Measurements from ENCODE around the gene HECA.

The HECA gene

GRCh38 chr6:139175389-139175948 lies 40.6 kb downstream of the HECA start:
- H3K4me3 ChIP-seq (ENCODE audit: low read depth in 1 of 2, low read length in 1 of 2): no peak overlapping the region
- H3K9me3 ChIP-seq: no peaks in the 10 kb centered on the region
- no peak for TF ChIP-seq CTCF (IDR thresholded peaks at IDR 0.05)
- H3K36me3 ChIP-seq: peaks cover 87% of the 10 kb centered on the region
- no peaks in the 10 kb centered on the region for H3K27me3 ChIP-seq
- H3K4me1 ChIP-seq (ENCODE audit: control insufficient read depth in 1 of 2, insufficient read depth in 1 of 2, low read depth in 1 of 2, low read length in 1 of 2): no peaks in the 10 kb centered on the region
- H3K27ac ChIP-seq: peak overlapping the region; percentile 54

GRCh38 chr6:139181236-139181635 lies 46.4 kb downstream of the HECA start:
- no peak overlapping the region for H3K27ac ChIP-seq
- H3K9me3 ChIP-seq: no peaks in the 10 kb centered on the region
- no peak for TF ChIP-seq CTCF (IDR thresholded peaks at IDR 0.05)
- H3K4me3 ChIP-seq (ENCODE audit: low read depth in 1 of 2, low read length in 1 of 2): no peak overlapping the region
- no peaks in the 10 kb centered on the region for H3K4me1 ChIP-seq (ENCODE audit: control insufficient read depth in 1 of 2, insufficient read depth in 1 of 2, low read depth in 1 of 2, low read length in 1 of 2)
- peaks cover 61% of the 10 kb centered on the region for H3K36me3 ChIP-seq
- no peaks in the 10 kb centered on the region for H3K27me3 ChIP-seq

- no peak overlapping the region for H3K4me3 ChIP-seq (ENCODE audit: low read depth in 1 of 2, low read length in 1 of 2)
- no peak overlapping the region for H3K27ac ChIP-seq
- peaks cover 33% of the 10 kb centered on the region for H3K36me3 ChIP-seq
- H3K27me3 ChIP-seq: no peaks in the 10 kb centered on the region
- no peaks in the 10 kb centered on the region for H3K9me3 ChIP-seq
- TF ChIP-seq CTCF (IDR thresholded peaks at IDR 0.05): no peak
- no peaks in the 10 kb centered on the region for H3K4me1 ChIP-seq (ENCODE audit: control insufficient read depth in 1 of 2, insufficient read depth in 1 of 2, low read depth in 1 of 2, low read length in 1 of 2)
Observed at GRCh38 chr6:139184047-139184446, 49.2 kb downstream of the HECA start.

- no peak for TF ChIP-seq CTCF (IDR thresholded peaks at IDR 0.05)
- Histone ChIP-seq H3K27me3 (no peaks in the 10 kb centered on the region), H3K27ac (no peak overlapping the region), H3K36me3 (peaks cover 28% of the 10 kb centered on the region), H3K4me1 (ENCODE audit: control insufficient read depth in 1 of 2, insufficient read depth in 1 of 2, low read depth in 1 of 2, low read length in 1 of 2) (no peaks in the 10 kb centered on the region), H3K9me3 (no peaks in the 10 kb centered on the region), H3K4me3 (ENCODE audit: low read depth in 1 of 2, low read length in 1 of 2) (no peak overlapping the region)
Observed at GRCh38 chr6:139184459-139184858, 49.6 kb downstream of the HECA start.

DNA sequence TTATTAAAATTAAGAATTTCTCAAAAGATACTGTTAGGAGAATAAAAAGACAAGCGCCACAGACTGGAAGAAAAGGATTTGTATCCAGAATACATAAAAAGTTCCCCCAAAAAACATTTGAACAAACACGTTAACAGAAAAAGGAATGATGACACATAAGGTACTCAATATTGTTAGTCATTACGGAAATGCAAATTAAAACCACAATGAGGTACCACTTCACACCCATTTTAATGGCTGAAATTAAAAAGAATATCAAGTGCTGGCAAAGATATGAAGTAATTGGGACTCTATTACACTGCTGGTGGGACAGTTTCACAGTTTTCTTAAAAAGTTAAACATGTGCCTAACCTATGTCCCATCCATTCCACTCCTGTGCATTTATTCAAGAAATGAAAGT lies 51.4 kb downstream of the HECA start:
- H3K27me3 ChIP-seq: no peaks in the 10 kb centered on the region
- TF ChIP-seq CTCF (IDR thresholded peaks at IDR 0.05): no peak
- H3K36me3 ChIP-seq: peaks cover 11% of the 10 kb centered on the region
- H3K4me3 ChIP-seq (ENCODE audit: low read depth in 1 of 2, low read length in 1 of 2): no peak overlapping the region
- H3K27ac ChIP-seq: no peak overlapping the region
- H3K9me3 ChIP-seq: no peaks in the 10 kb centered on the region
- H3K4me1 ChIP-seq (ENCODE audit: control insufficient read depth in 1 of 2, insufficient read depth in 1 of 2, low read depth in 1 of 2, low read length in 1 of 2): no peaks in the 10 kb centered on the region

GRCh38 chr6:139186692-139187091 lies 51.8 kb downstream of the HECA start:
- Histone ChIP-seq H3K36me3 (peaks cover 6% of the 10 kb centered on the region), H3K4me3 (ENCODE audit: low read depth in 1 of 2, low read length in 1 of 2) (no peak overlapping the region), H3K4me1 (ENCODE audit: control insufficient read depth in 1 of 2, insufficient read depth in 1 of 2, low read depth in 1 of 2, low read length in 1 of 2) (no peaks in the 10 kb centered on the region), H3K9me3 (no peaks in the 10 kb centered on the region), H3K27me3 (no peaks in the 10 kb centered on the region), H3K27ac (no peak overlapping the region)
- TF ChIP-seq CTCF (IDR thresholded peaks at IDR 0.05): no peak

Data from neutrophil (primary cell).